Left lung (tissue), 10 donors: Measurements from ENCODE around the gene RTTN. TPM values are rescaled to one million over a fixed set of nuclear protein-coding genes. Genes with fewer than 3 reads are reported as not detected.

Experiments
- ATAC-seq: fragments of 200-7000 bp; cut with Tn5 transposase; one replicate; pipeline ENCODE4 v1.9.1; 2020; ENCODE audit warnings: moderate library complexity
- DNase-seq, 4 donors: peaks; one replicate each; pipeline ENCODE4 v3.0.0-alpha.2; 2013 to 2020
- H3K27ac ChIP-seq, 2 donors: fragments of 200-600 bp; sonication (generic) in 1 of 2; one replicate each; pipeline versions ENCODE4 v1.5.0 to v1.8.0; 2020 to 2021
- H3K27me3 ChIP-seq, 2 donors: fragments of 200-600 bp; sonication (generic) in 1 of 2; one replicate each; pipeline versions ENCODE4 v1.5.0 to v1.8.0; 2020 to 2021
- H3K36me3 ChIP-seq, 2 donors: fragments of 200-600 bp; sonication (generic) in 1 of 2; one replicate each; pipeline versions ENCODE4 v1.5.0 to v1.8.0; 2020 to 2021
- H3K4me1 ChIP-seq, 2 donors: fragments of 200-600 bp; one replicate each; pipeline ENCODE4 v1.8.0; 2021
- H3K4me3 ChIP-seq, 2 donors: fragments of 200-600 bp; sonication (generic) in 1 of 2; one replicate each; pipeline versions ENCODE4 v1.5.0 to v1.8.0; 2020 to 2021; ENCODE audit warnings: mild to moderate bottlenecking in 1 of 2
- H3K9me3 ChIP-seq, 2 donors: fragments of 200-600 bp; sonication (generic) in 1 of 2; one replicate each; pipeline versions ENCODE4 v1.5.0 to v1.8.0; 2020 to 2021
- CTCF ChIP-seq, 2 donors: fragments of 200-600 bp; sonication (generic) in 1 of 2; IDR thresholded peaks; one replicate each; pipeline versions ENCODE4 v1.5.0 to v1.8.0; 2021; ENCODE audit warnings: antibody characterized with exemption in 2 of 2
- intact Hi-C, 2 donors: fragments of 100-400 bp; cut with DNase I; formaldehyde crosslinking; loops; one replicate each; pipeline versions ENCODE4 v1.11.2 to v1.14.2; 2022
- polyA plus RNA-seq, 6 donors: library from polyadenylated mRNA; unstranded; fragments of 120-200 nt; gene quantifications; one replicate each; pipeline ENCODE4 v1.2.1, GENCODE V29; 2013; ENCODE audit not compliant: insufficient read length in 6 of 6
- total RNA-seq, 2 donors: library from RNA; stranded (reverse); fragmentation: NEBNext Ultra II Directional; extraction: Animal tissue kit (Norgen Biotek cat#: 25700); gene quantifications; one replicate each; pipeline ENCODE4 v1.2.1, GENCODE V29; 2021
- donor health status: DM: no; HTN: yes; CAD: no.
- donor health status: DM: no; HTN: no; CAD: no.

RTTN gene
- total and polyA plus RNA-seq, 8 donors: 9.8 to 25.4 (median 21.1) TPM

GRCh38 chr18:70039186-70039585 lies 166.3 kb downstream of the RTTN start:
- intact Hi-C loops: no loop called here
- DNase-seq (no peak), ATAC-seq (no peak)
- Histone ChIP-seq H3K36me3 (peaks cover 0 to 5% of the 10 kb centered on the region in 2 donors), H3K27ac (no peak overlapping the region), H3K4me3 (no peak overlapping the region), H3K27me3 (no peaks in the 10 kb centered on the region), H3K9me3 (no peaks in the 10 kb centered on the region), H3K4me1 (no peaks in the 10 kb centered on the region)
- no peak for TF ChIP-seq CTCF (IDR thresholded peaks at IDR 0.05)

GRCh38 chr18:70037431-70038061 lies 167.9 kb downstream of the RTTN start:
- no peak overlapping the region for H3K27ac ChIP-seq
- ATAC-seq (no peak), DNase-seq (no peak)
- no peak overlapping the region for H3K4me3 ChIP-seq
- H3K4me1 ChIP-seq: no peaks in the 10 kb centered on the region
- peaks cover 0 to 5% of the 10 kb centered on the region in 2 donors for H3K36me3 ChIP-seq
- H3K27me3 ChIP-seq: no peaks in the 10 kb centered on the region
- TF ChIP-seq CTCF (IDR thresholded peaks at IDR 0.05): no peak
- intact Hi-C loops: no loop called here
- no peaks in the 10 kb centered on the region for H3K9me3 ChIP-seq

DNA sequence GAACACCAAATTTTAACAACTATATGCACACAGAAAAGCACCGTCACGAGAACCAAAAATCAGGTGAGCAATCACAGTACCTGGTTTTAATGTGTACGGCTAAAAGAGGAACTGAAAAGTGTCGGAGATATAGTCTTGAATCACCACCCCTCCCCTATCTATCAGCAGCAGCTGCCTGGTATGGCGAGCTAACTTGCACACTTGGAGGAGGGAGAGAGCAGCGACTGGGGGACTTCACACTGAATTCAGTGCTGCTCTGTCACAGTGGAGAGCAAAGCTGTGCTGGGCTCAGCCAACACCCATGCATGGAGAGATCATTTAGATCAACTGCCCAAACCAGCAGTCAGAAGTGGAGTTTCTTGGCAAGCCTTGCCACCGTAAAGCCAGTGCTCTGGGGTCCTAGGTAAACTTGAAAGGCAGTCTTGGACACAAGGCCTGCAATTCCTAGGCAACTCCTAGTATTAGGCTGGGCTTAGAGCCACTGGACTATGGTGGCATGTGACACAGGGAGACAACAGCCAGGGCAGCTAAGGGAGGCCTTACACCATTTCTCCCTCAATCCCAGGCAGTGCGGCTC lies 168.6 kb downstream of the RTTN start:
- H3K4me3 ChIP-seq: no peak overlapping the region
- no peaks in the 10 kb centered on the region for H3K4me1 ChIP-seq
- no peak overlapping the region for H3K27ac ChIP-seq
- DNase-seq (no peak), ATAC-seq (no peak)
- intact Hi-C loops: no loop called here
- H3K9me3 ChIP-seq: no peaks in the 10 kb centered on the region
- no peaks in the 10 kb centered on the region for H3K27me3 ChIP-seq
- peaks cover 0 to 5% of the 10 kb centered on the region in 2 donors for H3K36me3 ChIP-seq
- no peak for TF ChIP-seq CTCF (IDR thresholded peaks at IDR 0.05)

GRCh38 chr18:70036168-70036567 lies 169.3 kb downstream of the RTTN start:
- Histone ChIP-seq H3K36me3 (peaks cover 0 to 5% of the 10 kb centered on the region in 2 donors), H3K4me1 (no peaks in the 10 kb centered on the region), H3K27me3 (no peaks in the 10 kb centered on the region), H3K4me3 (no peak overlapping the region), H3K9me3 (no peaks in the 10 kb centered on the region), H3K27ac (no peak overlapping the region)
- ATAC-seq (no peak), DNase-seq (no peak)
- no peak for TF ChIP-seq CTCF (IDR thresholded peaks at IDR 0.05)
- intact Hi-C loops: no loop called here

DNA sequence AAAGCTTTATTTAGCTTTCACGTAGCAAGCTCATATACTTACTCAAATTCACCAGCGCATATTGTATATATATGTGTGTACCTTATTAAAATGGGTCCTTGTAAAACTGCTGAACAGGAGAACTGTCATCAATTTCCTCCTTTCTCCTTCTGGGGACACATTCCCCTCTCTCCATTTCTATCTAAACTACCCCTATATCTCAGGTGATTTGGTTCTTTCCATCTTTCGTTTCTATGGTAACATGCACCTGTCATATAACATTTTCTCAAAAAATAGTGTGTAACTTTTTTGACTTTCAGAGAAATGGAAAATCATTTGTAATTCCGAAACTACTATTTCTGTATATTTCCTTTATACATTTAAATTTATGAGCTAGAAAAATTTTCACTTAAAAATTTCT lies 174.3 kb downstream of the RTTN start:
- no peak for TF ChIP-seq CTCF (IDR thresholded peaks at IDR 0.05)
- H3K27me3 ChIP-seq: no peaks in the 10 kb centered on the region
- no peak overlapping the region for H3K4me3 ChIP-seq
- intact Hi-C loops: no loop called here
- no peaks in the 10 kb centered on the region for H3K9me3 ChIP-seq
- DNase-seq (no peak), ATAC-seq (no peak)
- no peak overlapping the region for H3K27ac ChIP-seq
- no peaks in the 10 kb centered on the region for H3K4me1 ChIP-seq
- H3K36me3 ChIP-seq: peaks cover 0 to 14% of the 10 kb centered on the region in 2 donors
